ENCODE data around the gene RPS6KB1.
A peak's percentile ranks its signal among the peaks of the same experiment; 100 is the strongest.
"Not testable (repeated sequence)": the region's sequence is repeated elsewhere in the genome, so short reads cannot be mapped to it uniquely, and the experiment has no call there.

RPS6KB1 gene

DNA sequence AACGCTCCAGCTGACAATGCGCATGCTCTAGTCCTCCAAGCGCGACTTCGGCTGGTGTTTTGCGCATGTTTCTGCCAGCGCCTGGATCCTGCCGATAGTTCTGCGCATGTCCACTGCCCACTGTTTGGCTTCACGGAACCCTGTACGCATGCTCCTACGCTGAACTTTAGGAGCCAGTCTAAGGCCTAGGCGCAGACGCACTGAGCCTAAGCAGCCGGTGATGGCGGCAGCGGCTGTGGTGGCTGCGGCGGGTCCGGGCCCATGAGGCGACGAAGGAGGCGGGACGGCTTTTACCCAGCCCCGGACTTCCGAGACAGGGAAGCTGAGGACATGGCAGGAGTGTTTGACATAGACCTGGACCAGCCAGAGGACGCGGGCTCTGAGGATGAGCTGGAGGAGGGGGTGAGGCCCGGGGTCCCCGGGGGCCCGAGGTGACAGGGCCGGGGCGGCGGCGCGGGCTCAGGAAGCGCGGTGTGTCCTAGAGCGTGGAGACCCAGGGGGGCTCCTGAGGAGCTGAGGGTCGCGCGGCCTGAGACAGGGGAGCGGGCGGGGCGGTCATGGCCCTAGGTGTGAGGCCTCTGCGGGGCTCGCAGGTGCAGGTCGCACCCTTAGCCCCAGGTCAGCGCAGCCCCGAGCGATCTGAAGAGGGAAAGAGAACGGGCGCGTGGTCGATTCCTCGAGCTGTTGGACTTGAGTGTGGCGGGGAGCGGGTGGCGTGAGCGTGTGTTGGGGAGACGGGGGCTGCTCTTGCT lies at the start of gene RPS6KB1, which contains the start of gene TUBD1:
Gene RPS6KB1, plus strand, starts transcription at position 198 of the 752 bp plus-strand sequence. Its CDS starts 64 bp downstream, at position 262.
Gene TUBD1, minus strand, starts transcription at position 20 of the 752 bp plus-strand sequence. CDS start 1,941 bp downstream, outside the sequence.
- DNase-seq (ENCODE audit: low spot score) = peak; percentile 99

DNA sequence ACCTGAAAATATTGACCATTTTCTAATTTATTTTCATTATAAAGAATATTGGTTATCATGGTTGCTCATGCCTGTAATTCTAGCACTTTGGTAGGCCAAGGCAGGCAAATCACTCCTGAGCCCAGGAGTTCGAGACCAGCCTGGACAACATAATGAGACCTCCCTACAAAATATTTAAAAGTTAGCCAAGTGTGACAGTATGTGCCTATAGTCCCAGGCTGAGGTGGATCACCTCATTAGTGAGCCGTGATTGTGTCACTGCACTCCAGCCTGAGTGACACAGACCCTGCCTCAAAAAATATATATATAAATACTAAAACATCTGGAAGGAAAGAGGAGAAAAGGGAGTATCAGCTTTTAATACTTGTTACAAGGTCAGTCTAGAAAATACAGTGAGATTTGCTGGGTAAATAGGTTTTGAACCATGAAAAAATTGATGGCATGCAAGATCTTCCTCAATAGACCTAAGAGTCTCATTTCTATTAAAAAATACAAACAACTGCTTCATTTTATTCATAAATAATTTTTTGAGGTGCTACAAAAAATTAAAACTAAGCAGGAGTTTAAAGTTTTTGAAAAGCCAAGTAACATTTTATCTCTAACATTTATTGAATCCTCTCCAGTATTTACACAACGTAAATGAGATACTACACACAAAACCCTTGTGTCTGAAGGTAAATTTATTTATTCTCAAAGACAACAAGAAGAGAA lies 47.9 kb upstream of the RPS6KB1 start:
- no peak for DNase-seq (ENCODE audit: low spot score)

DNA sequence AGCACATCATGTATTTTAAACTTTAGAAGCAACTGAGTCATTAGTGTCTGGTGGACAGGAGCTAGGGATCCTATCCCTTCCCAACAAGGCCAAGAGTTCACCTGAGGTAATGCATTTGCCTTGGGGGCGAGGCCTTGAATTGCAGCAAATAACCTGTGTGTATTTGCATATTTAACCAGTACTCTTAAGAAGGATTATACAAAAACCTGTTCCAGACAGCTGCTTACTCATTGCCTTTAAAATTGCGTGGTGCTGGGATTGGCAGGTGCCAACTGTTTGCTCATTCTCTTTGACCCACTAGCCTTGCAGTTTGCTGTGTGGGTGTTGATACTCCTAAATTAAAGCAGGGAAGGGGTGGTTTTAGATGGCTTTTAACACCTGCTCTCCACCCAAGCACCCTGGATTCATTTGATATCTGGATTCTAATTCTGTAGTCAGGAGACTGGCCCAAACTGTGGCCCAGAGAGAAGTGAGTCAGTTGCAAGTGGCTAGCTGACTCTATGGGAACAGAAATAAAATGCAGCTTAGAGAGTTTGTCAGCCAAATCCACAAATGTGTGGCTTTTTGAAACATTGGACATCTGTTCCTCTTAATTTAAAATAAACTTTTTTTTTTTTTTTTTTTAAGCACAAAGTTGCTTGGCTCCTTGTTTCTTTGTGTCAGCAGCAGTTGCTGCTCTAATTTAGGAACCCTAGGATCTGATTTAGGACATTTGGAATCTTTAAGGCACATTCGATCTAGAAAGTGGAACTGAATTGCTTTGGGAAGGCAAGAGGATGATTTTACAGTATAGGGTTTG lies 47.1 kb upstream of the RPS6KB1 start:
- no peak for DNase-seq (ENCODE audit: low spot score)

DNA sequence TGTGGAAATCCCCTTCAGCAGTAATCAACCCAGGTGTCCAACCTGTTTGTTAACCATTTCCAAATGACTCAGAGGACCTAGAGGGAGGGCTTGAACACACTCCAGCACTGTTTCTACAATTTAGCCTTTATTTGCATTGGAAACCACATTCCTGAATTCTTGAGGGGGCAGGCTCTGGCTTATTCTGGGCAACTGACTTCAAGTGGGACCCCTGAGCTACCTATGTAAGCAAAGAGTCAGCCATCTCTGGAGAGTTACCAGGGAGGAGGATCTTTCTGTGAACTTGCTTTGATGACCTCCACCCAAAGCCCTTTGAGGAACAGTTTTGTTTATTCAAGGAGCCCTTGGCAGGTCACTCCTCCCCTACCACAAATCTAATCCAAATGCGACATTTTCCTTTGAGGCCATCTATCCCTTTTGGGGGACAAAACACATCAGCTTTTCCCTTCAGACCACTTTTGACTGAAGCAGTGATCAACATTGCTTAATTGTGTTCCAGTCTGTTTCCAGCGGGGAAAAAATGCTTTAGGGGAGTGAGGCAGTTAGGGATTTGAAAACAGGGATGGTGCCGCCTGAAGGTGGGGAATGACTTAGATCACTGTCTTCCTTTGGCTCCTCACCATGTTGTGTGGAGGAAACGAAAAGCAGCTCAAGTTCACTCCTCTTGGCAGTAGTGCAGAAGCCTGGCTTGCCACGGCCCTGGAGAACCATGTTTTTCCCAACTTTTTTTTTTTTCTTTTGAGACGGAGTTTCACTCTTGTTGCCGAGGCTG lies 46.3 kb upstream of the RPS6KB1 start:
- DNase-seq (ENCODE audit: low spot score) = no peak

DNA sequence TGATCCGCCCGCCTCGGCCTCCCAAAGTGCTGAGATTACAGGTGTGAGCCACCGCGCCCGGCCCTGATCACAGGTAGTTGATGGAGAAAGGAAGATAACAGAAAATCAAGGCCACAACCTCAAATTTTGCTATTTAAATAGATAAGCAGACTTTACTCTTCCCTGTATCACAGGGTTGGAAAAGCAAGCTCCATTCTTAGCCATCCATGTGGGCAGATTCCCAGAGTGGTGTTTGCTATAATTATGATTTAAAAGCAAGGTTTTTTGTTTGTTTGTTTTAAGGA lies 44.6 kb upstream of the RPS6KB1 start:
- no peak for DNase-seq (ENCODE audit: low spot score)

- no peak for DNase-seq (ENCODE audit: low spot score)
These were observed 44.1 kb upstream of the RPS6KB1 start for GRCh38 chr17:59848778-59849177.

DNA sequence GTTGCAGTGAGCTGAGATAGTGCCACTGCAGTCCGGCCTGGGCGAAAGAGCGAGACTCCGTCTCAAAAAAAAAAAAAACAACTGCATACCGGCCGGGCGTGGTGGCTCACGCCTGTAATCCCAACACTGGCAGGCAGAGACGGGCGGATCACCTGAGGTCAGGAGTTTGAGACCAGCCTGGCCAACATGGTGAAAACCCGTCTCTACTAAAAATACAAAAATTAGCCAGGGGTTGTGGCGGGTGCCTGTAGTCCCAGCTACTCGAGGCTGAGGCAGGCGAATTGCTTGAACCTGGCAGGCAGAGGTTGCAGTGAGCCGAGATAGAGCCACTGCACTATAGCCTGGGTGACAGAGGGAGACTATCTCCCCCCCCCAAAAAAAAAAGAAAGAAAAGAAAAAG lies 42.6 kb upstream of the RPS6KB1 start:
- not testable (repeated sequence) for DNase-seq (ENCODE audit: low spot score)

DNA sequence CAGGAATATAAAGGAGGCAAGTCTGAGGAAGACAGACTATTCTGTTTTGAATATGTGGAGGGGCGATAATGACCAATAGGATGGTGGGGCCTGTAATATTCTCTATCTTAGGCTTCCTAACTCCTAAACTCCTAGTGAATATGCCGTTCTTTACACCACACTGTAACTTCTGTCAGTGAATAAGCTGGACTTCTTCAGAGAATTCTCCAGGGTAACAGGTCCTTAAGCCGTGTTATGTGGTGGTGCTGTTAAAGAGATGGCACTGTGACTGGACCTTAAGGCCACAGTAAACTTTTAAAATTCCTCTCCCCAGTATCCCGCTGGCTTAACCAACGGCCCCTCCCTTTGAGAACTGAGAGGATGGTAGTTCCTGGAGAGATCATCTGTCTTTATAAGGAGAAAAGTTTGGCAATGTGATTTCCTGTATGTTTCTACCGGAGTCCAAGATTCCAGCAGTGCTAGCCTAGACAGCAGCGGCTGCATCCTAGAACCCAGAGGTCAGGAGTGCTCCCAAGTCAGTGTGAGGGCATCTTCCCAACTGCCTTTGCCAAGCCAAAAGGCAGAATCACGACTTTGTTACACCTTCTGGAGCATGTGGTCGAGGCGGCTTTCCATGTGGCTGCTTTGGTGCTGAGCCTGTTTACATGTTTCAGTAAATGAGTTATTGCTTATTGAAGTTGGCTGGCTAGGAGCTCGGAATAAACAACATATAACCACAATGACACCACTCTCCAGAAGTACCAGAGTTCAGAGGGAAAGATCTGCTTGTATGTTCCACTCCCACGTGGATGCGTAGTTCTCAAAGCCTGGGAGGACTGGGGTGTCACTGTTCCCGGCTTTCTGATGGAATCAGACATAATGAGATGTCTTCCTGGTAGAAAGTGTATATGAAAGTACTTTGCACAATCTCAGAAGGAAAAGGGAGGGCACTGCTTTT lies 41.2 kb upstream of the RPS6KB1 start:
- peak; percentile 48 for DNase-seq (ENCODE audit: low spot score)

GRCh38 chr17:59852847-59853167 lies 40.1 kb upstream of the RPS6KB1 start:
- not testable (repeated sequence) for DNase-seq (ENCODE audit: low spot score)

DNA sequence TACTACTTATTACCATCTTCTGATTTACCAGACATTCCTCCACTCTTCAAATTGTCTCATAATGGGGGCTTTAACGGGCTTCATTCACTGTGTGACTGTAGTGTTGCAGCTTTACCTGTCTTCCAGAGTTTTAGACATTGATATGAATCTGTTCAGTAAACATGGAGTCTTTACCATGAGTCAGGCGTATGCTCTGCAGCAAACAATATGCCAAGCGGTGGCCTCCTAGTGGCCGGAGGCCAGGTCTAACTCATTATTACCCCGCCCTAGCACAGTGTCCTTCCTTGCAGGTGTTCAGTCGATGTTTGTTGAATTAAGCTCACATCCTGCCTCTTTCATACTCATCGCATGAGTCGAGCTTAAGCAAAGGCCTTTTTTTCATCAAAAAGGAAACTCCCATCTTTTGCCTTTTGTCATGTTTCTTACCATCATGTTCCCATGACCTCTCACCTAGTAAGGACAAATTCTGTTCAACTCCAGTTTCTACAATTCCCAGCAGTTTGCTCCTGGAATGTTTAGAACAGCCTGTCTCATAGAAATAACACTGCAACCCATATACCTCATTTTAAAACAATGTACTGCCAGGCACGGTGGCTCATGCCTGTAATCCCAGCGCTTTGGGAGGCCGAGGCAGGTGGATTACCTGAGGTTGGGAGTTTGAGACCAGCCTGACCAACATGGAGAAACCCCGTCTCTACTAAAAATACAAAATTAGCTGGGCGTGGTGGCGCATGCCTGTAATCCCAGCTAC lies 39.6 kb upstream of the RPS6KB1 start:
- DNase-seq (ENCODE audit: low spot score) = no peak

DNA sequence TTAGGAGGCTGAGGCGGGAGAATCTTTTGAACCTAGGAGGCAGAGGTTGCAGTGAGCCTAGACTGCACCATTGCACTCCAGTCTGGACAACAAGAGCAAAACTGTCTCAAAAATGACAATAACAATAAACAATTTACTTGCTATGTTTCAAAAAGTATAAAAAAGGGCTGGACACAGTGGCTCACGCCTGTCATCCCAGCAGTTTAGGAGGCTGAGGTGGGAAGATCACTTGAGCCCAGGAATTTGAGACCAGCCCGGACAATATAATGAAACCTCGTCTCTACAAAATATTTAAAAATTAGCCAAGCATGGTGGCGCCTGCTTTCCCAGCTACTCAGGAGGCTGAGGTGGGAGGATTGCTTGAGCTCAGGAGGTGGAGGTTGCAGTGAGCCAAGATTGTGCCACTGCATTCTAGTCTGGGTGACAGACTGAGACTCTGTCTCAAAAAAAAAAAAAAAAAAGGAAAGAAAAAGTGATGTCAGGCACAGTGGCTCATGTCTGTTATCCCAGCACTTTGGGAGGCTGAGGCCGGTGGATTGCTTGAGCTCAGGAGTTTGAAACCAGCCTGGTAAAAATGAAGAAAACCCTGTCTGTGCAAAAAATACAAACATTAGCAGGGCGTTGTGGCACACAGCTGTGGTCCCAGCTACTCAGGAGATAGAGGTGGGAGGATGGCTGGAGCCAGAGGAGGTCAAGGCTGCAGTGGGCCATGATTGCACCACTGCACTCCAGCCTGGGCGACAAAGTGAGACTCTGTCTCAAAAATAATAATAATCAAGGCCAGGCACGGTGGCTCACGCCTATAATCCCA lies 38.8 kb upstream of the RPS6KB1 start:
- DNase-seq (ENCODE audit: low spot score) = not testable (repeated sequence)

- DNase-seq (ENCODE audit: low spot score) = no peak
These were observed 35.8 kb upstream of the RPS6KB1 start for GRCh38 chr17:59856859-59857794.

DNA sequence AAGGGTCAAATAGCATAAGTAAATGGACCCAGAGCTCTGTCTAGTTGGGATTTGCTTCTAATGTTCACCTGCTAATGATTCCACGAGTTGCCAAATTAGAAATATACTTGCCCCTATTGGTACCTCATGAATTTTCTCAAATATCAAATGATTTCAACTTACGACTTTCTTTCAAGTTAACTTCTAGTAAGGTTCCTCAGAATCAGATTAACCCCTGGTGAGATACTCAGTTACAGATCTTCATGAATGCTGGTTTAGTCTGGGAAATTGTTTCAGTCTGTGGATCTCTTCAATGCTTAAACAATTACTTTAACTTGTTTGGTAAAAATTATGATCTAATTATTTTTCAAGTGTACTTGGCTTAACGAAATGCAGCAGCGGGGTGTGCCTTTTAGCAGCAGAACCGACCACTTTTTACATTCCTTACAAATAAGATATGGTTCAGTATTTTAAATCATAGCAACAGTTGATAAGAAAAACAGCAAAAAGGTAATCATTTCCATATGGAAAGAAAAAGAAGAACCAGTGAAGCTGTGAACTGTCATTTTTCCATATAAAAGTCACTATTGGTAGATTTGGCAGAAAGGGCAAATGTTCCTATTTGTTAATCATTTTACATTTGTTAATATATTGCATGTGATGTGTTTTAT lies 34.6 kb upstream of the RPS6KB1 start:
- DNase-seq (ENCODE audit: low spot score) = no peak

DNA sequence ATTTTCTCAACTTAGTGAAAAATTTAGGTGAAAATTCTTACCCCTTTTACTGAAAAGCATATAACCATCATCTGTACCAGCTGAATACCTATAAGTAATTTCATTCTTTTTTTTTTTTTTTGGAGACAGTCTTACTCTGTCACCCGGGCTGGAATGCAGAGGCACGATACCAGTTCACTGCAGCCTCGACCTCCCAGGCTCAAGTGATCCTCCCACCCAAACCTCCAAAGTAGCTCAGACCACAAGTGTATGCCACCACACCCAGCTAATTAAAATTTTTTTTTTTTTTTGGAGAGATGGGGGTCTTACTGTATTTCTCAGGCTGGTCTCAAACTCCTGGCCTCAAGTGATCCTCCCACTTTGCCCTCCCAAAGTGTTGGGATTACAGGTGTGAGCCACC lies 34.0 kb upstream of the RPS6KB1 start:
- no peak for DNase-seq (ENCODE audit: low spot score)

GRCh38 chr17:59859444-59860025 lies 33.4 kb upstream of the RPS6KB1 start:
- DNase-seq (ENCODE audit: low spot score) = no peak

DNA sequence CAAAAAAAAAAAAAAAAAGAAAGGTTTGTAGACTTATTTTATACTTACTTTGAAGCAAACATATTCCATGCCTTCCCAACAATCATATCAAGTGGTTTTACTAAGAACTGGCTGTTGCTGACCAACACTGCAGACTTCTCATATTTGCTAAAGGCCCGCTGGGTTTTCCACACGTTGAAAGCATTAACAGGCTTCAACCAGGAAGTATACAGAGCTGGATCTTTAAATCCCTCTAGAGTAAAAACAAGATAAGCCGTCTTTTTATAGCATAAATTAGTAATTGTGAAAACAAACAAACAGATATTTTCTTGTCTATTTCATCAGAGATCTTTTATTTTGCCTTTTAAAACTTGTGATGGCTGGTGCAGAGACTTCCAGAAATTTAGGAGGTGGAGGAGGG lies 29.3 kb upstream of the RPS6KB1 start:
- DNase-seq (ENCODE audit: low spot score) = no peak

GRCh38 chr17:59869941-59870218 lies 23.0 kb upstream of the RPS6KB1 start:
- no peak for DNase-seq (ENCODE audit: low spot score)

GRCh38 chr17:59870482-59870881 lies 22.4 kb upstream of the RPS6KB1 start:
- DNase-seq (ENCODE audit: low spot score) = no peak
